Right renal pelvis (tissue), 4 donors: ENCODE data around the gene MAN1B1. TPM values are rescaled to one million over a fixed set of nuclear protein-coding genes. Genes with fewer than 3 reads are reported as not detected.
"Not testable (repeated sequence)": the region's sequence is repeated elsewhere in the genome, so short reads cannot be mapped to it uniquely, and the experiment has no call there.

Experiments used
- DNase-seq, 4 donors: peaks; one replicate each; pipeline ENCODE4 v3.0.0-alpha.2; 2013; ENCODE audit warnings: low read depth in 4 of 4, low spot score in 3 of 4, missing footprints in 1 of 4
- polyA plus RNA-seq, 4 donors: library from polyadenylated mRNA; unstranded; fragments of 120-200 nt; gene quantifications; one replicate each; pipeline ENCODE4 v1.2.1, GENCODE V29; 2013; ENCODE audit not compliant: insufficient read length in 4 of 4

MAN1B1 gene
- polyA plus RNA-seq, 4 donors: 46.4 to 62.2 (median 53.4) TPM

DNA sequence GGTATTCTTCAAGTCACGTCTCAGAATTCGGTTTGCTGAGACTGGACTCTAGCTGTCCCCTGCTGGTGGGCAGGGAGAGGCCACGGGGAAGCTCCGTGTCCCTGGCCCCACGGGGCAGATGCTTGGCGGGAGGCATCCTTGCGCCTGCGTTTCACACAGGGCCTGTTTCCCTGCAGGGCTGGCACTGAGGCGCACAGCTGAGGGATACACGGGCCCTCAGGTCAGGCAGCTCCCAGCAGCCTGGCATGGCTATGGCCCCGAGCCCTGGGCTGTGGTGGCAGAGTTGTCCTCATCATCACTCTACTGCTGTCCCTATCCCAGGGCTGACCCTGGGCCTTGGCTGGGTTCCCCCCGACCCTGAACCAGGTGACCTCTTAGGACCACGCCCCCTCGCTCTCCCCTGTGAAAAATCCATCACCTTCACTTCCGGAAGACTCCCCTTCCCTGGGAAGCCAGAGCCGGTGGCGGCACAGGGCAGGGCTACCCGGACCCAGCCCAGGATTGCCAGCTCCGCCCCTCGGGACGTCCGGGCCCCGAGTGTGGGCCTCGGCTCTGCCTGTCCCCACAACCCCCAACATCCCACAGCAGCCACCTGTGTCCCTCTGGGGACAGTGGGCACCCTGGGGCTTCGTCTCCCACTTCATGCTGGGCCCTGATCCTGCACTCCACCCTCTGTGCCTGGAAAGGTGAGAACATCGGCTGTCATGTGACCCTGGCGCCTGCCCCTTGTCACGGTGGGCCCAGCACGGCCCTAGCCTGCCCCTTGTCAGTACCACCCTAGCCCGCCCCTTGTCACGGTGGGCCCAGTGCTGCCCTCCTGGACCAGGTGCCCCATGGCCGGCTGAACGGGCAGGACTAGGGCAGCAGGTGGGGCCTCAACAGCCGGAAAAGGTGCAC lies 22.7 kb downstream of the MAN1B1 start:
- DNase-seq: no peak

DNA sequence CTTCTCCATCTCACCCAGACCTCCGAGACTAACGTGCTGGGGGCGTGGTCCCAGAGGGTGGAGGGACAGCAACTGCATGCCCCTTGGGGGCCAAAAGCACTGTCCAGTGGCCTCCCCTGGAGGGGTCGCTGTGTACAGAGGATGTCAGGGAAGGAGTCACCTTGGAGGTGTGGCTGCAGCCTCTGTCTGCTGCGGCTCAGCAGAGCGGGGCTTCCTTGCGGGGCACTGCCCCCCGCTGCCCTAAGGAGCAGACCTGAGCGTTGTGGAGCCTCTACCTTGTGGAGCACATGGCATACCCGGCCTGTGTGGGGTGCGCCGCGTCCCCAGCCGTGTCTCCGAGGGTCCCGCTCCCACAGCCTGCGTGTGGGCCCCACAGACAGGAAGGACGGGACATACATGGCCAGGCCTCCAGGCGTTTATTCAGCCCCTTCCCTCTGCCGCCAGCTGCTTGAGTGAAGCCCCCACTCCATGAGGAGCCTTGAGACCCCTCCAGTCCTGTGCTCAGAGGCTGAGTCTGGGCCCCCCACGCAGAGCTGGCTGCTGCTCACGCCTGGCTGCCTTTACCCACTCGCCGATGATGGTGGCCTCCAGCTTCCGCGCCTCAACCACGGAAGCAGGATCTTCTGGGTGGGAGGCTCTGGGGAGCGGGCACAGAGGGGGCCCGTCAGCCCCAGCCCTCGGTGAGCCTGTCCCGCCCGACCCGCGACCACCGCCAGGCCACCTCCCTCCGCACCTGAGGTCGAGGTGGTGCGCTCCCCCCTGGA lies 23.5 kb downstream of the MAN1B1 start:
- DNase-seq: no peak

DNA sequence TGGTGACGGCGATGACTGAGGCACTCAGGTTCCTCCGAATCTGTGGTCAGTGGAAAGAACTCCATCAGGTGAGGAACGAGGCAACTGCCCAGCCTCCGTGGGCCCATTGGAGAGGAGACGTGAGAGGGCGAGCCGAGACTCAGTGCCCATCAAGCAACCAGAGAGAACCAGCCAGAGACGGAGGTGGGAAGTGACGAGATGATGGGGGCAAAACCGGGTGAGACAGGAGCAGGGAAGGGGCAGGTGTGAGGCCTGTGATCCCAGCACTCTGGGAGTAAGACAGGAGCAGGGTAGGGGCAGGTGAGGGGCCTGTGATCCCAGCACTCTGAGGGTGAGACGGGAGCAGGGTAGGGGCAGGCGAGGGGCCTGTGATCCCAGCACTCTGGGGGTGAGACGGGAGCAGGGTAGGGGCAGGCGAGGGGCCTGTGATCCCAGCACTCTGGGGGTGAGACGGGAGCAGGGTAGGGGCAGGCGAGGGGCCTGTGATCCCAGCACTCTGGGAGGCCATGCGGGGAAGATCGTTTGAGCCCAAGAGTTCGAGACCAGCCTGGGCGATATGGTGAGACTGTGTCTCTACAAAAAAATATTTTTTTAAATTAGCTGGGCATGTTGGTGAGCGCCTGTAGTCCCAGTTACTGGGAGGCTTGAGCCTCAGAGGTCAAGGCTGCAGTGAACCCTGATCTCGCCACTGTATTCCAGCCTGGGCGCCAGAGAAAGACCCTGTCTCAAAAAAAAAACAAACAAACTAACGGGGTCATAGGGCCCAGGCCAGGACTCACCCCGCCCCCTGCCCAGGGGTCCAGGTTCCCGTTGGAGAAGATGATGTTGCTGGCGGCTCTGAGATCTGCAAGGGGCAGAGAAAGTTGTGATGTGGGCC lies 24.4 kb downstream of the MAN1B1 start:
- DNase-seq: no peak

DNA sequence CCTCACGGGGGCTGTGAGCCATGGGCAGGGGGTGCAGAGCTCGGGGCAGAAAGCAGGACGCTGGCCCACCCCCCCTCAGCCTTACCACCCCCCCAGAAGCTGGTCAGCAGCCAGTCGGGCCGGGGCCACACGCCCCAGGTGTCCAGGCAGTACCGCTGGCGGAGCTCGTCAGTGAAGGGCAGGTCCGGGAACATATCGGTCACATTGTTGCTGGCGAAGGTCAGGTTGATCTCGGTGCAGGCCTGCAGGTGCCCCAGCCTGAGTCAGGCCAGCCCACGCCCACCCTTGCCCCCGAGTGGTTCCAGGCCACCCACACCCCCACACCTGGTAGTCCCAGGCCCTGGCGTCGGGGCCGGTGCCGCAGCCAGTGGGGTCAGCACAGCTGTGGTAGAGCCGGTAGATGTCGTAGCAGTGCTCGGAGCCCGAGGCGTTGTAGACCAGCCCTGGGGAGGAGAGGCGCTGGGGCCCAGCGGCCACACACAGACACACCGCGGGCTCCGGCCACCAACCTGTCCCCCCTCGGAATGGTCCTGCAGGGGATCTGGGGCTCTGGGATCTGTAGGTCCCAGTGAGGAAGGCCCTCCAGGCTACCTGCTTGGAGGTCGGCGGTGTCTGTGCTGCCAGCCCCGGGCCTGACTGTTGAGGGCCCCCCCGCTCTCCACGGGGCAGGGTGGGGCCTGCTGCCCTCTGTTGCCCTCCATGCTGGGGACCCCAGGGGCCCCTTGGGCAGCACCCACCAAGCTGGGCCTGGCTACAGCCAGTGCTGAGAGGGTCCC lies 25.2 kb downstream of the MAN1B1 start:
- DNase-seq: no peak

GRCh38 chr9:137112564-137113384 lies 26.0 kb downstream of the MAN1B1 start:
- DNase-seq: no peak

- DNase-seq: no peak
Measured at GRCh38 chr9:137113385-137114159, 26.8 kb downstream of the MAN1B1 start.

DNA sequence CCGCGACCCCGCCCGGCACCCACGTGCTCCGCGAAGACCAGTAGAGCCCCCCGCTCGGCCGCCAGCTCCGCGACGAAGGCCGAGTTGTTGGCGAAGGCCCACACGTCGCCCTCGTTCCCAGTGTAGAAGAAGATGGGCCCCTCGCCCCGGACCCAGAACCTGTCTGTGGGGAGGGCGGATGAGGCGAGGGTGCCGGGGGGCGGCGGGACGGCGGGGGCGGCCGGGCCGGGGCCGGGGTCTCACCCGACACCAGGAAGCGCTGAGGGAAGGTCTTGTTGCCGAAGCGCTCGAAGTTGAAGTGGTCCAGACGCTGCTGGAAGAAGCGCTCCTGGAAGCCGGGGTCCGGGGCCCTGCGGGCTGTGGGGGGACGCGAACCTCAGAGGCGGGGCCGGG lies 27.4 kb downstream of the MAN1B1 start:
- no peak for DNase-seq

GRCh38 chr9:137114613-137115393 lies 28.0 kb downstream of the MAN1B1 start, which contains the start of gene DPP7:
DPP7 (minus strand) TSS chr9:137114733; CDS start chr9:137114713, 20 bp downstream.
- DNase-seq: no peak

GRCh38 chr9:137115394-137116026 lies 28.7 kb downstream of the MAN1B1 start:
- DNase-seq: no peak

GRCh38 chr9:137116027-137116507 lies 29.3 kb downstream of the MAN1B1 start:
- DNase-seq: no peak

- DNase-seq: no peak
Measured at GRCh38 chr9:137116728-137117127, 29.9 kb downstream of the MAN1B1 start.

- DNase-seq: no peak
Measured at GRCh38 chr9:137117269-137117731, 30.5 kb downstream of the MAN1B1 start.

DNA sequence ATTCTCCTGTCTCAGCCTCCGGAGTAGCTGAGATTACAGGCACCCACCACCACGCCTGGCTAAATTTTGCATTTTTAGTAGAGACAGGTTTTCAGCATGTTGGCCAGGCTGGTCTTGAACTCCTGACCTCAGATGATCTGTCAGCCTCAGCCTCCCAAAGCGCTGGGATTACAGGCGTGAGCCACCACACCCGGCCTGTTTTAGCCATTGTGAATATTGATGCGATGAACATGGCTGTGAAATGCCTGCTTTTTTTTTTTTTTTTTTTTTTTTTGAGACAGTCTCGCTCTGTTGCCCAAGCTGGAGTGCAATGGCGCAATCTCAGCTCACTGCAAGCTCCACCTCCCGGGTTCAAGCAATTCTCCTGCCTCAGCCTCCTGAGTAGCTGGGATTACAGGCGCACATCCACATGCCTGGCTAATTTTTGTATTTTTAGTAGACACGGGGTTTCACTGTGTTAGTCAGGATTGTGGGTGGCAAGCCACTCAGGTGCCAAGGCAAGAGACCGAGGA lies 31.4 kb downstream of the MAN1B1 start:
- DNase-seq: not testable (repeated sequence)

- not testable (repeated sequence) for DNase-seq
Measured at GRCh38 chr9:137121927-137122795, 35.4 kb downstream of the MAN1B1 start.

DNA sequence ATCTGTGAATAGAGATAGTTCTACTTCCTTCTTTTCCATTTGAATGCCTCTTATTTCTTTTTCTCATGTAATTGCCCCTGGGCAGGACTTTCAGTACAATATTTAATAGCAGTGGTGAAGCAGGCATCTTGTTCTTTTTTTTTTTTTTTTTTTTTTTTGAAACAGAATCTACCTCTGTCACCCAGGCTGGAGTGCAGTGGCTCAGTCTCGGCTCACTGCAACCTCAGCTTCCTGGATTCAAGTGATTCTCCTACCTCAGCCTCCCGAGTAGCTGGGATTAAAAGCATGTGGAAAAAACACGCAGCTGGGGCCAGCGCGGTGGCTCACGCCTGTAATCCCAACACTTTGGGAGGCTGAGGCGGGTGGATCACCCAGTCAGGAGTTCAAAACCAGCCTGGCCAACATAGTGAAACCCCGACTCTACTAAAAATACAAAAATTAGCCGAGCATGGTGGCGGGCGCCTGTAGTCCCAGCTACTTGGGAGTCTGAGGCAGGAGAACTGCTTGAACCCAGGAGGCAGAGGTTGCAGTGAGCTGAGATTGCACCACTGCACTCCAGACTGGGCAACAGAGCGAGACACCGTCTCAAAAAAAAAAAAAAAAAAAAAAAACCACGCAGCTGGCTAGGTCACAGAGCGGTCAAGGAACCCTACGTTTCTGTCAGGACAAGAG lies 36.1 kb downstream of the MAN1B1 start:
- DNase-seq: not testable (repeated sequence)
